Neural crest cell (in vitro differentiated cells): Measurements from ENCODE around the gene GCSAM. TPM values are rescaled to one million over a fixed set of nuclear protein-coding genes. Genes with fewer than 3 reads are reported as not detected.

Experiments used
- DNase-seq: peaks from one replicate; pipeline ENCODE4 v3.0.0; 2021; ENCODE audit warnings: low read depth, mixed read lengths, low spot score
- H3K27ac Mint-ChIP-seq: one replicate; pipeline ENCODE4 v1.8.0; 2021; ENCODE audit warnings: mild to moderate bottlenecking, mixed read lengths; ENCODE audit not compliant: unreplicated experiment
- H3K27me3 Mint-ChIP-seq: 2 replicates; pipeline ENCODE4 v1.8.0; 2021; ENCODE audit warnings: low read depth, mild to moderate bottlenecking, mixed read lengths
- H3K36me3 Mint-ChIP-seq: 2 replicates; pipeline ENCODE4 v1.8.0; 2021; ENCODE audit warnings: low read depth, mild to moderate bottlenecking, mixed read lengths
- H3K4me1 Mint-ChIP-seq: 2 replicates; pipeline ENCODE4 v1.8.0; 2021; ENCODE audit warnings: mixed read lengths
- H3K4me3 Mint-ChIP-seq: one replicate; pipeline ENCODE4 v1.8.0; 2021; ENCODE audit warnings: mild to moderate bottlenecking, mixed read lengths
- H3K9me3 Mint-ChIP-seq: 2 replicates; pipeline ENCODE4 v1.8.0; 2021; ENCODE audit warnings: mixed read lengths
- total RNA-seq: library from RNA; stranded (reverse); gene quantifications from 2 replicates; pipeline ENCODE4 v1.2.1, GENCODE V29; 2021
- TF ChIP-seq, protein P1 (sequence below): fragments of 200-600 bp; sonication (generic); conservative IDR thresholded peaks from 2 replicates; pipeline ENCODE4 v1.5.0; 2021; ENCODE audit warnings: antibody characterized with exemption, mild to moderate bottlenecking

GCSAM gene
- total RNA-seq, 1 donor from 2014 or later: not detected

DNA sequence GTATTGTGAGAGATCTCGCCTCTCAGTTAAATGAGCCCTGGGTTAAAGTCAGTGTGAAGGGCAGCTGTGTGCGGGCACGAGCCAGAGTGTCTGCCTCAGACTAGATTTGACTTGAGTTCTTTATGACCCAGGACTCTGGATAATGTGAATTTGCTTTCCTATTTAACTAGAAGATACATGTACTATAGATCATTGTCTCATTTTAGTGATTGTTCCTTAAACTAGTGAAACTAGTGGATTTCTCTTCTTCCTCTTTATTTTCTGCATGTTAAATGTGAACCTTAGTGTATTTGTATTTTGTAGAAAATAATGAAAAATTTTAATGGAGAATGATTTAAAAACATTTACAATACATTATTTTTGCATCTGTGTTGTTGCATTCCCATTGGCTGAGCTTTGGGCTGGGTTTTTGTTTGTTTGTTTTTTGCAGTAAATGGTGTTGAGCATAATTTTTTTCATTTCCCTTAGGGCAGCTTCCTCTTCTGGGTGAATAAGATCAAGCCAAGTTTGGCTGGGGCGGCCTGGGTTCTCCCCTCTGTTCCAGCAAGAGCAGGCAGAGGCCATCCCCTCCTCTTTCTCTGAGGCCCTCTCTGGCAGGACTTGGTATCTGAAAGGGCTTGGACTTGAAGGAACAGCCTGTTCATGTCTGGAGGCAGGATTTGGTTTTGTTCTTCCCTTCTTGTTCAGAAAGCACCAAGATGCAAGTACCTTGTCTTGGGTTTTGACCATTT is 15.0 kb downstream of the GCSAM start:
- Mint-ChIP-seq H3K9me3 (peaks cover 3% of the 10 kb centered on the region), H3K27ac (no peak overlapping the region), H3K4me3 (no peak overlapping the region), H3K36me3 (peaks cover 25% of the 10 kb centered on the region), H3K27me3 (no peaks in the 10 kb centered on the region), H3K4me1 (peaks cover 62% of the 10 kb centered on the region)
- no peak for DNase-seq
- TF ChIP-seq, protein P1, sequence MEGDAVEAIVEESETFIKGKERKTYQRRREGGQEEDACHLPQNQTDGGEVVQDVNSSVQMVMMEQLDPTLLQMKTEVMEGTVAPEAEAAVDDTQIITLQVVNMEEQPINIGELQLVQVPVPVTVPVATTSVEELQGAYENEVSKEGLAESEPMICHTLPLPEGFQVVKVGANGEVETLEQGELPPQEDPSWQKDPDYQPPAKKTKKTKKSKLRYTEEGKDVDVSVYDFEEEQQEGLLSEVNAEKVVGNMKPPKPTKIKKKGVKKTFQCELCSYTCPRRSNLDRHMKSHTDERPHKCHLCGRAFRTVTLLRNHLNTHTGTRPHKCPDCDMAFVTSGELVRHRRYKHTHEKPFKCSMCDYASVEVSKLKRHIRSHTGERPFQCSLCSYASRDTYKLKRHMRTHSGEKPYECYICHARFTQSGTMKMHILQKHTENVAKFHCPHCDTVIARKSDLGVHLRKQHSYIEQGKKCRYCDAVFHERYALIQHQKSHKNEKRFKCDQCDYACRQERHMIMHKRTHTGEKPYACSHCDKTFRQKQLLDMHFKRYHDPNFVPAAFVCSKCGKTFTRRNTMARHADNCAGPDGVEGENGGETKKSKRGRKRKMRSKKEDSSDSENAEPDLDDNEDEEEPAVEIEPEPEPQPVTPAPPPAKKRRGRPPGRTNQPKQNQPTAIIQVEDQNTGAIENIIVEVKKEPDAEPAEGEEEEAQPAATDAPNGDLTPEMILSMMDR: no peak

DNA sequence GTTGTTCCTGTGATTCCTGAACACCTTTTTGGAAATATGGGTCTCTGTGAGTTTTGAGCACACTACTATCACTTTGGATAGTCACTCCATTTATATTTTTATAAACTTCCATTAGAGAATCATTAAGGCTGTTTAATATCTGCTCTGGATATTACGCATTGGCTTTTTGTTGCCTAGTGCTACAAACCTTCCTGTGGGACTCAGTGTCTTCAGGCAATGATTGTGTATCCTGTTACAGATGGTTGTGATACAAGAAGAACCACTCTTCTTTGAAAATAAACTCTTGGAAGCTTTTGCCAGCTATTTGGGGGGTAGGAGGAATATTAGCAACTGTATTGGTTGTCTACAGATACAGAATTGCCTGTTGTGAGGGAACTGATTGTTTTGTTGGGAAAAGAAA is 15.6 kb downstream of the GCSAM start:
- DNase-seq: no peak
- TF ChIP-seq, protein P1: no peak
- no peaks in the 10 kb centered on the region for H3K9me3 Mint-ChIP-seq
- peaks cover 68% of the 10 kb centered on the region for H3K4me1 Mint-ChIP-seq
- H3K4me3 Mint-ChIP-seq: no peak overlapping the region
- H3K27me3 Mint-ChIP-seq: no peaks in the 10 kb centered on the region
- H3K27ac Mint-ChIP-seq: no peak overlapping the region
- peaks cover 23% of the 10 kb centered on the region for H3K36me3 Mint-ChIP-seq

DNA sequence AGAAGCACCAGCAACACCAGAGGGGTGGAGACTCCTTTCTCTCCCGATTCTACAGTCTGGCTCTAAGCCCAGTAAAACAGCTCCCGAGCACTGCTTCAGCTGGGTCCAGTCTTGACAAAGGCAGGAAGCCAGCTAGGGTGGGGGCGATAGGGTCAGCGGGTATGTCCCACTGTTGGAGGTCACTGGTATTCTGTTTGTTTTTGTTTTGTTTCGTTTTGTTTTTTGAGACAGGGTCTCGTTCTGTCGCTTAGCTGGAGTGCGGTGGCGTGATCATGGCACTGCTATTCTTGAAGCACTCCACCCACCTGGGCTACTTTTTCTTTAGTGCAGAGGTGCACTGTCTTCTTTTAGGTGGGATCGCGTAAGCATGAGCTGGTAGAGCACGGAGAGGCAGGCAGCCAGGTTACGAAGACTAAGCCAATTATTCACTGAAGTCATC is 16.3 kb downstream of the GCSAM start:
- Mint-ChIP-seq H3K36me3 (peaks cover 23% of the 10 kb centered on the region), H3K27me3 (no peaks in the 10 kb centered on the region), H3K9me3 (no peaks in the 10 kb centered on the region), H3K4me3 (no peak overlapping the region), H3K27ac (peak overlapping the region; percentile 74), H3K4me1 (peaks cover 74% of the 10 kb centered on the region)
- DNase-seq: no peak
- TF ChIP-seq, protein P1: no peak

DNA sequence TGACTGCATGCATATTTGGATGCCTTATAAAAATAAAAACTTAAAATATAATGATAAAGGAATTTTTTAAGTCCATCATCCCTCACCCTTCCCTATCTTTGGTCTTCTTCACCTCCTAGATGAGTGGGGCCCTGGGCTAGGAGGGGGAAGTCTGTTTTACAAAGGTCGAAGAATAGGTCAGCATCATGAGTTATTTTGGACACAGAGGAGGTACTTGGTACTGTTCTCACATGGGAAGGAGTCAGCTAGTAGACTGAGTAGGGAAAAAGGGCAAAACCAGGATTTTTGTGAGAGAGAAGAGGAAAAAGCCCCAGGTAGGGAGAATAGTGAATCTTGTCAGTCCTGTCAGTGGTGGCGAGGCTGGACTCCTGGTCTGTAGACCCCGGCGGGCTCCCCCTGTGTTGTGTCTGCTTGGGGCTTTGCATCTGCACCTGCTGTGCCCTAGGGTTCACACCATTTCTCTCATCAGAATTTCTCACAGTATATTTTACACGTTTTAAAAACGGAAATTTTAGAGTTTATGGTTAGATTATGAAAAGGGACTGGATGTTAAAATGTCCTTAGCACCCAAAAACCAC is 17.2 kb downstream of the GCSAM start:
- Mint-ChIP-seq H3K4me1 (peaks cover 77% of the 10 kb centered on the region), H3K9me3 (no peaks in the 10 kb centered on the region), H3K27ac (no peak overlapping the region), H3K27me3 (no peaks in the 10 kb centered on the region), H3K36me3 (peaks cover 23% of the 10 kb centered on the region), H3K4me3 (no peak overlapping the region)
- TF ChIP-seq, protein P1: no peak
- no peak for DNase-seq

DNA sequence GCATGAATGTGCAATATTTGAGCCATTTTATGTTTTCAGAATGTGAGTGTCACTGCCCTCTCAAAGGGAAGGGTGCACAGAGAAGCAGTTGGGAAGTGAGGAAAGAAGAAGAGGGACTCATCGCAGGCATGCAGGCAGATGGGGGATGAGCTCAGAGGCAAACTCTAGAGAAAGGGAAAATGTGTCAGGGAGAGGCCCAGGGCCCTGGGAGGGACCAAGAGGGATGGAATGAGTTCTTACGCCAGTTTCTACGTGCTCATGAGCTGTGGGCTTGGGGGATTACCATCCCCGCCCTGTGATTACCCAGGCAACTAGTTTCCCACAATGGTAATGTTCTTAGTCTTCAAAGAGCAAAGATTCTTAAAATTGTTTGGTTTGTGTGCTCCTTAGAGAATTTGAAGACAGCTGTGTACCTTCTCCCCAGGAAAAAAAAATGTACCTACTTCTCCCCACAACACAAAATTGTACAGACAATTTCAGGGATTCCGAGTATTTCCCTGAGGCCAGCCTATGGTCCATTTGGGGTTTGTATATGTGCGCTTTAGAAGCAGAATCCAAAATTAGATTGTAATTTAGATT is 17.8 kb downstream of the GCSAM start:
- Mint-ChIP-seq H3K4me1 (peaks cover 74% of the 10 kb centered on the region), H3K36me3 (peaks cover 23% of the 10 kb centered on the region), H3K27ac (no peak overlapping the region), H3K9me3 (no peaks in the 10 kb centered on the region), H3K27me3 (no peaks in the 10 kb centered on the region), H3K4me3 (no peak overlapping the region)
- TF ChIP-seq, protein P1: no peak
- DNase-seq: no peak
